ENCODE data around the gene COL13A1. TPM values are rescaled to one million over a fixed set of nuclear protein-coding genes. Genes with fewer than 3 reads are reported as not detected.

COL13A1 gene
- total and polyA plus RNA-seq, 2 experiments from 2014 or later = 5.2 to 8.6 TPM

GRCh38 chr10:69829775-69830174 lies 28.1 kb downstream of the COL13A1 start (continued):
- TF ChIP-seq EZH2phosphoT487 (IDR thresholded peaks at IDR 0.05; ENCODE audit: unreplicated experiment) (no peak), POLR2AphosphoS5 (IDR thresholded peaks at IDR 0.05; ENCODE audit: low read depth) (no peak), ZNF331 (CRISPR knock-in tag; IDR thresholded peaks at IDR 0.05; ENCODE audit: low read depth) (no peak), ETS1 (IDR thresholded peaks at IDR 0.05) (no peak), ZNF114 (CRISPR knock-in tag; IDR thresholded peaks at IDR 0.05) (no peak), CREB1 (CRISPR knock-in tag; IDR thresholded peaks at IDR 0.05; ENCODE audit: low read depth) (no peak), CTCF (conservative IDR thresholded peaks at IDR 0.05; ENCODE audit: low read depth in 2 of 2) (no peak), NANOG (IDR thresholded peaks at IDR 0.05; ENCODE audit: borderline replicate concordance) (no peak)

GRCh38 chr10:69831231-69831855 lies 29.6 kb downstream of the COL13A1 start:
- H3K27me3 ChIP-seq (ENCODE audit: insufficient read depth) = no peaks in the 10 kb centered on the region
- peaks cover 15% of the 10 kb centered on the region for H3K4me1 ChIP-seq (ENCODE audit: insufficient read depth)
- ATAC-seq = no peak
- no peaks in the 10 kb centered on the region for H3F3A ChIP-seq (replicated peaks; ENCODE audit: low read depth)
- H3K36me3 ChIP-seq (ENCODE audit: insufficient read depth) = no peaks in the 10 kb centered on the region
- H3K79me2 ChIP-seq (replicated peaks; ENCODE audit: insufficient read depth) = no peaks in the 10 kb centered on the region
- H3K9me2 ChIP-seq (ENCODE audit: insufficient read depth) = no peaks in the 10 kb centered on the region
- Mint-ChIP-seq H3K27me3 (ENCODE audit: insufficient read depth, low read depth, poor library complexity) (peaks cover 13% of the 10 kb centered on the region), H3K9me3 (no peaks in the 10 kb centered on the region), H3K27ac (no peak overlapping the region), H3K4me3 (no peak overlapping the region), H3K4me1 (peaks cover 33% of the 10 kb centered on the region), H3K36me3 (ENCODE audit: low read depth) (peaks cover 3% of the 10 kb centered on the region; the same call in 1 of the 3 replicates)
- H3K4me2 ChIP-seq = no peak overlapping the region
- no peaks in the 10 kb centered on the region for H4K20me1 ChIP-seq (replicated peaks; ENCODE audit: insufficient read depth)
- DNase-seq (ENCODE audit: low spot score) = no peak
- H2AFZ ChIP-seq = no peak overlapping the region
- no peak overlapping the region for H3K4me3 ChIP-seq
- H3K27ac ChIP-seq (ENCODE audit: low read depth) = no peak overlapping the region
- TF ChIP-seq CTCF (conservative IDR thresholded peaks at IDR 0.05; ENCODE audit: low read depth in 2 of 2) (no peak), EZH2phosphoT487 (IDR thresholded peaks at IDR 0.05; ENCODE audit: unreplicated experiment) (no peak), POLR2AphosphoS5 (IDR thresholded peaks at IDR 0.05; ENCODE audit: low read depth) (no peak), JUNB (IDR thresholded peaks at IDR 0.05; ENCODE audit: unreplicated experiment) (no peak), ETS1 (IDR thresholded peaks at IDR 0.05) (no peak), REST (IDR thresholded peaks at IDR 0.05; ENCODE audit: unreplicated experiment) (no peak), NANOG (IDR thresholded peaks at IDR 0.05; ENCODE audit: borderline replicate concordance) (no peak)
